Heart left ventricle (tissue), 13 donors: ENCODE measurements around the gene KY.

ENCODE experiments used
- POLR2A ChIP-seq, 2 donors: fragments of 450-650 bp; IDR thresholded peaks; one replicate each; pipeline ENCODE4 v1.6.1; 2017; ENCODE audit warnings: antibody characterized with exemption in 2 of 2, mild to moderate bottlenecking in 2 of 2, moderate library complexity in 2 of 2
- TF ChIP-seq, protein P1 (sequence below), 12 donors: fragments of 200-600 bp; sonication (generic) in 4 of 12; IDR thresholded peaks; one replicate each; pipeline versions ENCODE4 v1.5.0 to v1.8.0; 2018 to 2022; ENCODE audit warnings: antibody characterized with exemption in 12 of 12, mild to moderate bottlenecking in 5 of 12
- donor health status: ischemic (EF 13 %, LVEDD 7.1; RV severe dilation, severe dysfunction).
- donor health status: DM: no; HTN: yes; CAD: no.
- donor health status: DM: no; HTN: no; CAD: no.
- donor health status: ischemic (EF 25% LVEDD 6.9; RV normal size, moderate dysfunction).
- donor health status: ischemic (EF 25% LVEDD 5.7; RV mildly dilated, moderate dysfunction).
- donor health status: ischemic (EF 35%, LVEDD 5.7; RV mildly dilated, moderate dysfunction).
- donor health status: nonischemic (EF 11% LVEDD 7.7; RV severe dilation, severe dysfunction).
- donor health status: DM: yes; HTN: yes; CAD: no.
- donor health status: PGD.
- donor health status: ischemic (EF 29% LVEDD 5.4; RV normal size, mild dysfunction).
- donor health status: nonischemic (EF 23%, LVEDD 6.1; RV moderate dilation, normal function).

DNA sequence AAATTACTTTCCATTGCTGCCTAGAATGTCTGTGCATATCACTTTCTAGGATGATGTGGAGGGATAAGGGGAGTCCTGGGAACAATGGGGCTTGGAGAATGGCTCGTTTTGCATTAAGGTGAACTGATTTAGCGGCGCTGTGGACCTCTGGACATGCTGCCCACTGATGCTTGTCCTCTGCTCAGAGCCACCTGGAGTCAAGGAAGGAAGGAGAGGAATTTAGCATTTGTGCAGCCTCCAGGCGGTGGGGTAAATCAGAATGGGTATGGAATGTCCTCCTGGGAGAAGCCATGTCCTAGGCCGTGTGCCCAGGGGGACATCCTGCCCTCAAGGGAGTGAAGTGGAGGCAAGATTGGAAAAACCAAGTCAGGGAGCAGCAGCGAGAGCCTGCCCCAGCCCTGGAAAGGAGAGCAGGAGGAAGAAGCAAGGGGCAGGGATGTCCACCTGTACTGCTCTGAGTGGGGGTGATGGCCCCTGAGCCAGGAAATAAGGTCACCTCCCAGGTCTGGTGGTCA lies 37.8 kb downstream of the KY start:
- TF ChIP-seq, protein P1, sequence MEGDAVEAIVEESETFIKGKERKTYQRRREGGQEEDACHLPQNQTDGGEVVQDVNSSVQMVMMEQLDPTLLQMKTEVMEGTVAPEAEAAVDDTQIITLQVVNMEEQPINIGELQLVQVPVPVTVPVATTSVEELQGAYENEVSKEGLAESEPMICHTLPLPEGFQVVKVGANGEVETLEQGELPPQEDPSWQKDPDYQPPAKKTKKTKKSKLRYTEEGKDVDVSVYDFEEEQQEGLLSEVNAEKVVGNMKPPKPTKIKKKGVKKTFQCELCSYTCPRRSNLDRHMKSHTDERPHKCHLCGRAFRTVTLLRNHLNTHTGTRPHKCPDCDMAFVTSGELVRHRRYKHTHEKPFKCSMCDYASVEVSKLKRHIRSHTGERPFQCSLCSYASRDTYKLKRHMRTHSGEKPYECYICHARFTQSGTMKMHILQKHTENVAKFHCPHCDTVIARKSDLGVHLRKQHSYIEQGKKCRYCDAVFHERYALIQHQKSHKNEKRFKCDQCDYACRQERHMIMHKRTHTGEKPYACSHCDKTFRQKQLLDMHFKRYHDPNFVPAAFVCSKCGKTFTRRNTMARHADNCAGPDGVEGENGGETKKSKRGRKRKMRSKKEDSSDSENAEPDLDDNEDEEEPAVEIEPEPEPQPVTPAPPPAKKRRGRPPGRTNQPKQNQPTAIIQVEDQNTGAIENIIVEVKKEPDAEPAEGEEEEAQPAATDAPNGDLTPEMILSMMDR (IDR thresholded peaks at IDR 0.05): no peak
- no peak for TF ChIP-seq POLR2A (IDR thresholded peaks at IDR 0.05)
